HL-60/S4 treated with retinoic acid at 250 ng/mL for 4 days and 3 days (cell line): ENCODE results near the gene TJP2.

Source experiments
- in situ Hi-C: fragments of 300-500 bp; cut with MboI; formaldehyde crosslinking; loops from 2 replicates; pipeline ENCODE4 v1.7.0; 2022; ENCODE audit warnings: low sequenced_read_pairs

TJP2 gene

DNA sequence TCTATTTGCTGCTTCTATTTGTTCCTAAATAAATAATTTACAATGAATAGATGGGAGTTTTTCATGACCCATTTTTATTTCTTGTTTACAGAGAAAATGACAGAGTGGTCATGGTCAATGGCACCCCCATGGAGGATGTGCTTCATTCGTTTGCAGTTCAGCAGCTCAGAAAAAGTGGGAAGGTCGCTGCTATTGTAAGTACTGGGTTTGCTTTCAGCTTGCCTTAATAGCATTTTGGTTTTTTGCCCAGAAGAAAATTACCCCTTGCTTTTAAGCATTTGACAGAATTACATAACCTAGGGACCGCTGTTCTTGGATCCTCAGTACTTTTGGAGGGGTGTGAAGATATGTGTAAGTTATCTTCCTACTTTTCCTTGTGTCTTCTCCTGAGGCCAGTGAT is 44.1 kb downstream of the TJP2 start:
- in situ Hi-C loops: no loop called here

DNA sequence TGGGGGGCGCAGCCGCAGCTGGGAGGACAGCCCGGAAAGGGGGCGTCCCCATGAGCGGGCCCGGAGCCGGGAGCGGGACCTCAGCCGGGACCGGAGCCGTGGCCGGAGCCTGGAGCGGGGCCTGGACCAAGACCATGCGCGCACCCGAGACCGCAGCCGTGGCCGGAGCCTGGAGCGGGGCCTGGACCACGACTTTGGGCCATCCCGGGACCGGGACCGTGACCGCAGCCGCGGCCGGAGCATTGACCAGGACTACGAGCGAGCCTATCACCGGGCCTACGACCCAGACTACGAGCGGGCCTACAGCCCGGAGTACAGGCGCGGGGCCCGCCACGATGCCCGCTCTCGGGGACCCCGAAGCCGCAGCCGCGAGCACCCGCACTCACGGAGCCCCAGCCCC is 47.0 kb downstream of the TJP2 start:
- in situ Hi-C loops: no loop called here

DNA sequence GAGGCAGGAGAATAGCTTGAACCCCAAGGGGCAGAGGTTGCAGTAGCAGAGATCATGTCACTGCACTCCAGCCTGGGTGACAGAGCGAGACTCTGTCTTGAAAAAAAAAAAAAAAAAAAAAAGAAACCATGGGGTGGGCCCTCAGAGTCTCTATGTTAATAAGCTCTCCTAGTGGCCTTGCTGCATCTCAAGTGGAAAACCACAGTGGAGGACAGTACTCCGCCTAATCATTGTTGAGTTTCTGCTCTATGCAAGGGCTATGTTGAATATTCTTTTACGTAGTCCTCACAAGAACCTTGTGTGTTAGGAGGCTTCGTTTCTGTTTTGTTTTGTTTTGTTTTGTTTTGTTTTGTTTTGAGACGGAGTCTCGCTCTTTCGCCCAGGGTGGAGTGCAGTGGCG is 48.9 kb downstream of the TJP2 start:
- in situ Hi-C loops: no loop called here

DNA sequence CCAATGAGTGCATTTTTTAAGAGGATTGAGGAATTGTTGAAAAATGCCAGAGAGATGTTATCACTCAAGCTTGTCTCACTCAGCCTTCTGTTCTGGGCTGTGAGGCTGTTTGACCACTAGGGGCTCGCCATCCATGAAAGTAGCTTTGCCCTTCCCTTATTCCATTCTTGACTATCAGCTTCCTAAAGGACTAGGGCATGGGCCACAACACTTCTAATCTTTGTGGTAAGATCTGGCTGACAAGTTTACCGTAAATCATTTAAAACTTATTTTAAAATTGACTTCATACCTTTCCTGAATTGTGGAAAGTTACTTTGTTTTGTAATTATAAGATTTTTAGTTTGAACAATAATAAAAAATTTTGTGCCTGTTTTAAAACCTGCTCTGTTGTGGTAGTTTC is 49.5 kb downstream of the TJP2 start:
- in situ Hi-C loops: no loop called here

DNA sequence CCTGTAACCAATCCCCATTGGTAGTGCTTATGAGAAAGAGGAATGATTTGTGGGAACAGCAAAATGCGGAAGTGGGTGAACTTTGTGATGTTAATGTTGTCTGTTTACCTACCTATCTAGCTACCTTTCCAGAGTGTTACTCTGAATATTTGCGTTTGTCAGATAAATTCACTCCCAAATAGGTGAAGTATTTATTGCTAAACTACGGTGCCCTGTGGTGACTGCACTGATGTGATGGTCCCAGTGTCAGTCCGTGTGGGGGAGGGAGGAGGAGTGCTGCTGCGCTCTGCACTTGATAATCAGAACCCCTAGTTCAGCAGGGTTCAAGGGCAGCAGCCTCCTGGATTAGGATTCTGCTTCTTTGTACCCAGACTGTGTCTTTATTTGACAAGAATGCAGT is 55.3 kb downstream of the TJP2 start:
- in situ Hi-C loops: no loop called here

DNA sequence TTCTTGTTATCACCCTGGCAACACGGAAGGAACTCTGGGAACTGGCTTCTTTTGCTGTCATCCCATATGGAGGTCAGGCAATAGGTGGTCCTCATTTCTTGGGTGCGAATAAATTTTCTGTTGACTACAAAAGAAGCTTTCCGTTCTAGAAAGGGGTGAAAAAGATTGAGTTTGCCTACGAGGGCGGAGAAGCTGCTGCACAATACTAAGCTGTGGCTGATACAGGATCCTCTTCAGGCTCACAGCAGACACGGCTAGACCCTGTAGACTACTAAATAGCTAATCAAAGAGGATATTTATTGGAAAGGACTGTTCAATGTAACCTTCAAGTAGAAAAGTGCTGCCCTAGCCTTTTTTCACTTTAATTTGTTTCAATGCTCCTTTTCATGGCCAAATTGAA is 58.1 kb downstream of the TJP2 start:
- in situ Hi-C loops: no loop called here

DNA sequence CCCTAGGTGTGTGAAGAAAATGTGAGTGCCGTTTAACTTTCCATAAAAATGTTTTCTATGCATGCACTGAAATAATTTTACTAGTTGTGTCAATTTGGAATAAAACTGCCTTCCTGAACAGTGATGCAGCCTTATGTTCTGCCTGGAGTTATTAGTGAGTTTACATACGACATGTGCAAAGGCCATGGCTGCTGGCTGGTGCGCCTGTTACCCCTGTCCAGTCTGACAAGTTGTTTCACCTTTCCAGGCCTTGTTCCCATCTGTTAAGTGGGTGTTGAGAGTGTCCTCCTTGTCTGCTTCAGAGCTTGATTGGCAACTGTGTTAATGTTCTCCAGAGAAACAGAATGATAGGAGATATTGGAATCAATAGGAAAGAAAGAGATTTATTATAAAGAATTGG is 60.6 kb downstream of the TJP2 start:
- in situ Hi-C loops: no loop called here

DNA sequence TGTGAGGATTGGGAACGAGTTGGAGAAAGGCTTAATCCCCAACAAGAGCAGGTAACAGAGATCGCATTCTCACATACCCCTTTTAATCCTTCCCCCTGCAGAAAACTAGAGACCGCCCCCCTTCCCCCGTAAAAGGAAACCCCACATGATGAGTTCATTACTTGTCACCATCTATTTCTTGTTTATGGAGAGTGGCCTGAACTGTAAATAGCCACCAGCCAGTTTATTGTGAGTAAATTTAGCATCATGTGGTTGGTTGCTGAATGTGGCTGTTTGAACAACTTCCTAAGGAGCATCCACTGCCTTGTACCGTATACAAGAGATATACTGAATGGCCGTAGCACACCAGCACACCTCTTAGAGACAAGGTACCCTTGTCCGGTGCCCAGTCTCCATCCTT is 62.1 kb downstream of the TJP2 start:
- in situ Hi-C loops: no loop called here

DNA sequence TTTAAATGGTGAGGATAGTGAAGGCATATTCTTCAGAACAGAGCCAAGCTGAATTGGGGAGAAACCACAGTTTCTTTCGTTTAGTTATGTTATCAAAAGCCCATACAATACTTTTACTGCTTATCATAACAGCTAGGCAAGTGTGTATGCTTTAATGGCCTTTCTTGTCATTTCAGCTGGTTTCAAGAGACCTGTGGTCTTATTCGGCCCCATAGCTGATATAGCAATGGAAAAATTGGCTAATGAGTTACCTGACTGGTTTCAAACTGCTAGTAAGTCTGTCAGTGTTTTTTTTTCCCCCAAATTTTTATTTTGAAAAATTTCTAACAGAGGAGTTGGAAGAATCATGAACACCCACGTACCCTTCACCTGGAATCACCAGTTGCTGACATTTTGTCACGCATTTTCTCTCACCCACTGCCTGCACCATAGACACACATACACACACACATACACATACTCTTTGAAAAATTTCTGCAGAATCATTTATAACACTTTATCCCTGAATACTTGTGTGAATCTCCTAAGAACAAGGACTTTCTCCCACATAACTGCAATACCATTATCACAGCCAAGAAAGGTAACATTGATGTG is 63.7 kb downstream of the TJP2 start:
- in situ Hi-C loops: no loop called here

DNA sequence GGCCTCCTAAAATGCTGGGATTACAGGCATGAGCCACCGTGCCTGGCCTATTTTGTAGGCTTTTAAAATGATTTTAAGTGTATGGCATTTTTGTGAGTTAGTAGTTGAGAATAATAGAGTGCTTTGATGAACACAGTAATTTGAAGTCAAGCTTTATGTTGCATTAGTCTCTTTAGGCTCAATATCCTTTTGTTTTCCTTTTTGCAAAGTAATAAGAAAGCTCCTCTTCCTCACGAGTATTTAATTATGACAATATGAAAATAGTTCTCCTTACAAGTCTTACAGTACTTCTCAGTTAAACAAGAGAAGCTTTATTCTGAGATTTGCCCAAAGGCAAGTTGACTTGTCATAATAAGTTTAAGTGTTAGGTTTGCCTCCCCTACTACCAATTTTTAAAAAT is 69.0 kb downstream of the TJP2 start:
- in situ Hi-C loops: no loop called here

DNA sequence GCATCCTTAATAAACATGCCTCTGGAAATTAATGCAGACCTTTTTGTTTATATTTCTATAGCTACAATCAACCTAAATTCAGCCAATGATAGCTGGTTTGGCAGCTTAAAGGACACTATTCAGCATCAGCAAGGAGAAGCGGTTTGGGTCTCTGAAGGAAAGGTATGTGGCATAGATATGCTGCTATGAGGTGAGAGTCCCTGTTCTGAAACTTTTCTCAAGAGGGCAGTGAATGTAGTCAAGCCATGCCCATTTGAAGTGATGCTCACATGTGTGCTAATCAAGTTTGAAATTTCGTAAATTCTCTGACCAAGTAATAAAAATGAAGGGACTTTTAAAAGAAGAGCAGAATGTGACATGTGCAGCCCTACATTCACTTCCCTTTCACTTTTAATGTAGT is 72.6 kb downstream of the TJP2 start:
- in situ Hi-C loops: no loop called here

DNA sequence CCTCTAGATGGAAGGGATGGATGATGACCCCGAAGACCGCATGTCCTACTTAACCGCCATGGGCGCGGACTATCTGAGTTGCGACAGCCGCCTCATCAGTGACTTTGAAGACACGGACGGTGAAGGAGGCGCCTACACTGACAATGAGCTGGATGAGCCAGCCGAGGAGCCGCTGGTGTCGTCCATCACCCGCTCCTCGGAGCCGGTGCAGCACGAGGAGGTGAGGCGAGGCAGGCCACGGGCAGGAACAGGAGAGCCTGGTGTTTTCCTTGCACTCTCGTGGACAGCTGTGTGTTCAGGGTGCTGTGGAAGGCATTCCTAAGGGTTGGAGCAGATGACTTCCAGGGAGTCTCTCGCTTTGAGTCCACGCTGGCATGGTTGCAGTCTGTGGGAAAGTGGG is 73.9 kb downstream of the TJP2 start:
- in situ Hi-C loops: no loop called here

DNA sequence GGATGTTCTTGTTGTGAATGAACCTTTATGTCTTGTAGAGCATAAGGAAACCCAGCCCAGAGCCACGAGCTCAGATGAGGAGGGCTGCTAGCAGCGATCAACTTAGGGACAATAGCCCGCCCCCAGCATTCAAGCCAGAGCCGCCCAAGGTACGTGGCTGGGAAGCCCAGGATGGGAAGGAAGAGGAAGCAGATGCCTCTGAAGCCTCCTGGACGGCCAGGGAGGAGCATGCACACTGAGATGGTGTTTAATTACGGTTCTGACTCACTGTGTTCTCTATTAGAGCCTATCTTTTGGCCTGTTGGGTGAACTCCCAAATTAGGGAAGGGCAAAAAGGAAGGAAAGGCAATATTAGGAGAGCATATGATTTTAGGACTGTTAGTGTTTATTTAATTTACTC is 75.3 kb downstream of the TJP2 start:
- in situ Hi-C loops: no loop called here

DNA sequence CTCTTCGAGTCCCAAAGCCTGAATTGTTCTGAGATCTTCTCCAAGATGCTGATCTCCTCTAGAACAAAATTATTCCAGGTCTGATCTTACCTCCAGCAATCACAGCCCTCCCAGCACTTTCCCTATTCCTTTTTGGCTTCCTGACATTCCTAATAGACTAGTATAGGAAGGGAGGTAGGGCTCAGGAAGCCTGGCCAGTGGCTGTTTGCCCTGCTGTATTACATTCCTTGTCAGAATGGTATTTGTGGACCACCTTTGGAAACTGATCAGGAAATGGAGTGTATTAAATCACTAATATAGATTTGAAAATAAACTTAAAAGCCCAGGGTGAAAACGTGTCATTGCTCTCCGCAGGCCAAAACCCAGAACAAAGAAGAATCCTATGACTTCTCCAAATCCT is 76.6 kb downstream of the TJP2 start:
- in situ Hi-C loops: no loop called here

DNA sequence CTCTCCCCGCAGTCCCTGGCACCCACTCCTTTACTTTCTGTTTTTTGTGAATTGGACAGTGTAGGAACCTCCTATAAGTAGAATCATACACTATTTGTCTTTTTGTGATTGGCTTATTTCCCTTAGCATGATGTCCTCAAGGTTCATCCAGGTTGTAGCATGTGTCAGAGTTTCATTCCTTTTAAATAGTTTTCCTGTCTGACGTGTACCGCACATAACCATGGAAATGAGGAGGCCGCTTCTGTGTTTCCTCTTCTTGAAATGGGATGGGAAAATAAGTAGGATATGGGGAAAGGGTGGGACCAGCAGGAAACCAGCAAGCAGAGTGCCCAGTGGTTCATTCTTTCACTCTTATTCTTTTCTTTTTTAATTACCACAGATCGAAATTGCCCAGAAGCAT is 78.4 kb downstream of the TJP2 start:
- in situ Hi-C loops: no loop called here

DNA sequence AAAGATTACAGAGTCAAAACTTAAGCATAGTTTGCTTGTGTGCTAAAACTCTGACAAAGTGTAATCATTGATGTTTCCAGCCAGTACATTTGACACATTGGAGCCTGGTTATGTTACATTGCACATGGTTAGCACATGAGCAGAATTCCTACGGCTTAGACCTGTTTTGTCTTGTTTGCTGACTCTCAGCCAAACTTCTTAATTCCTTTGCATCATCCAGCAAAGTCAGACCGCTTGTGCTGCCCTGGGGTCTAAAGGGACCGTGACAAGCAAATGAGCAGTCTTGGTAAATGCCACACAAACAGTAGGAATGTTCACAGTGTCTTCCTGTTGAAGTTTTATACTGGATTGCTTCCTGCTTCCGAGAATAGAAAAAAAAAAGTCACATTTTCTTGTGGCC is 79.0 kb downstream of the TJP2 start:
- in situ Hi-C loops: no loop called here

DNA sequence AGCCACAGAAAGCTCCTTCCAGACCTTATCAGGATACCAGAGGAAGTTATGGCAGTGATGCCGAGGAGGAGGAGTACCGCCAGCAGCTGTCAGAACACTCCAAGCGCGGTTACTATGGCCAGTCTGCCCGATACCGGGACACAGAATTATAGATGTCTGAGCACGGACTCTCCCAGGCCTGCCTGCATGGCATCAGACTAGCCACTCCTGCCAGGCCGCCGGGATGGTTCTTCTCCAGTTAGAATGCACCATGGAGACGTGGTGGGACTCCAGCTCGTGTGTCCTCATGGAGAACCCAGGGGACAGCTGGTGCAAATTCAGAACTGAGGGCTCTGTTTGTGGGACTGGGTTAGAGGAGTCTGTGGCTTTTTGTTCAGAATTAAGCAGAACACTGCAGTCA is 80.1 kb downstream of the TJP2 start:
- in situ Hi-C loops: no loop called here

DNA sequence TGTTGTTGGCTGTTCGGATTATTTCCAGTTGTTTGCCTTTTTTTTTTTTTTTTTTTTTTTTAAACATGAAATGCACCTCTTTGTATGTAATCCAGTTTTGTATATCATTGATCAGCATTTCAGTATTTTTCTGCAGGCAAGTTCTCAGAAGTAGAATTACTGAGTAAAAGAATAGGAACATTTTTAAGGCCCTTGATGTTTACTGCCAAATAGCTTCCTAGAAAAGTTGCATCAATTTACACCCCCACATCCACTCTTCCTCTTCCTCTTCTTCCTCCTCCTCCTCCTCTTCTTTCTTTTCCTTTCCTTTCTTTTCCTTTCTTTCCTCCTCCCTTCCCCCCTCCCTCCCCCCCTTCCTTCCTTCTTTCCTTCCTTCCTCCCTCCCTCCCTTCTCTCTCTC is 81.5 kb downstream of the TJP2 start:
- in situ Hi-C loops: no loop called here

DNA sequence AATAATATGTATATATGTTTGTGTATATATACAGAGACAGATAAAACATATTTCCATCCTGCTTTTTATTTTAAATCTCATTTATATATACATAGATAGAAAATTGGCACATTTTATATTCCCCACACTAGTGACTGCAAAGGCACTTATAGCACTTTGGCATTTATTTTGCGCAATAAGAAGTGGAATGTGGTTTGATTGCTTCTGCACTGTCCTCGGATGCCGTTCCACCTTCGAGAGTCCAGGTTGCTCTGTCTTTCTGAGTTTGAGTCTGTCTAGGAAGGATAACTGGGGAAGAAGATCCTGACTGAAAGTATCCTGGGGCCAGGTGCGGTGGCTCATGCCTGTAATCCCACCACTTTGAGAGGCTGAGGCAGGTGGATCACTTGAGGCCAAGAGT is 84.5 kb downstream of the TJP2 start:
- in situ Hi-C loops: no loop called here

DNA sequence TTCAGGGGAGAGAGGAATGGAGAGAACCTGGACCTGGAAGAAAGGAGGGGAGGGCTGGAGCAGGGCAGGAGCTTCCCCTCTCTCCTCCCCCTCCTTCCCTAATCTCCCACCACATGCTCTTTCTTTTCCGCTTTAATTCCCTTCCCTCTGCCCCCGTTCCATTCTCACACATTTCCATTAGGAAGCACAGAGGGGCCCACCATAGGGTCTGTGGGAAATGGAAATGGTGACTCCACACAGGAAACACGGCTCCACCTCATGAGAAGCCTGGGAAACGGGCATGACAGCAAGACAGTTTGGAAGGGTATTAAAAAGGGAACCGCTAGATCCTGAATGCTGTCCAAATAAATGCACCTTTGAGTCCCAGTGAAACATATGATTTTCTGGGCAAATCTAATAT is 86.1 kb downstream of the TJP2 start:
- in situ Hi-C loops: no loop called here

DNA sequence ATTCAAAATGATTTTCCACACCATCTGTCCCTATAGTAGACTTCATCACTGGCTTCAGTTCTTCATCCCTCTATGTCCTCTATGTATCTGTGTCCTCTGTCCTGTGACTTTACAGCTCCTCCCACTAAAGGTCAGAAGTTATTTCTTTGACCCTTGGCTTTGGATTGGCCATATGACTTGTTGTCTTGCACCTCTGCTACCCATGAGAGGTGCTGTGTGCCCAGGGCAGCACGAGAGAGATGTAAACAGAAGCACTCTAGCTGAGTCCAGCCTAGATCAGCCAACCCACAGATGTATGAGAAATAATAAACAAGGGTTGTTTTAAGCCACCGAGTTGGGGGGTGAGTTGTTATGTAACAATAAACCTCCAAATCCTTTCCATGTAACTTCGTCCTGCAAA is 87.6 kb downstream of the TJP2 start:
- in situ Hi-C loops: no loop called here

DNA sequence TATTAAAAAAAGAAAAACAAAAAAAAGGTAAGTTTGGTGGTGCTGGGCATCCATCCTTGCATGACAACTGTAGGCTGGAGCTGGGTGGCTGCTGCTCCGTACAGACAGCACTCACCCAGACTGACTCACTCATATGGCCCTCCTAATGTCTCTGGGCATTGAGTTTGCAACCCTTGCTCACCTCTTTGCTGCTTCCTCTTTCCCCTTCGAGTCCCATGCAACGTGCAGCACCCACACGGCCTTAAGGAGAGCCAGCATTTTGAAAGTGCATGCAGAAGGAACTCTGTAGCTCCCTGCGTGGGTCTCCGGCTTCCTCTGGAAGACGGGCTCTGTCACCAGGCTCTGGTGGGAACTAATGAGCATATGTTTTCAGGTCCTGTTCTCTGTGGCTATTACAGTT is 90.4 kb downstream of the TJP2 start:
- in situ Hi-C loops: no loop called here

DNA sequence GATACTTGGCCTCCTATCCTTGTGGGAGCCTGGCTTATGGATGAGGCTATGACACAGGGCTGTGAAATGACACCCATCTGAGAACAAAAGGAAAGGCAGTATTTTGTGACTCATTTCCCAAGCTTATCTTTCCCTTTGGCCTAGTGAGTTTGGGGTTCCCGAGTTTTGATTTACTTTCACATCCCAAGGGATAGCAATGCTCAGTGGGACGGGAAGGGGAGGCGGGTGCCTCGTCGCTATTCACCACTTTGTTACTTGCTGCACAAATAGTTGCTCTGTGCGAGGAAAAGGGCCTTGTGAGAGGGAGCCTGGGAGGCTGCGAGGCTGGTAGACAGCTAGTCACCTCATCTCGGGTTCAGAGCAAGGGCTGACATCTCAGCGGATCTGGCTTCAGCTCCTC is 91.8 kb downstream of the TJP2 start:
- in situ Hi-C loops: no loop called here

DNA sequence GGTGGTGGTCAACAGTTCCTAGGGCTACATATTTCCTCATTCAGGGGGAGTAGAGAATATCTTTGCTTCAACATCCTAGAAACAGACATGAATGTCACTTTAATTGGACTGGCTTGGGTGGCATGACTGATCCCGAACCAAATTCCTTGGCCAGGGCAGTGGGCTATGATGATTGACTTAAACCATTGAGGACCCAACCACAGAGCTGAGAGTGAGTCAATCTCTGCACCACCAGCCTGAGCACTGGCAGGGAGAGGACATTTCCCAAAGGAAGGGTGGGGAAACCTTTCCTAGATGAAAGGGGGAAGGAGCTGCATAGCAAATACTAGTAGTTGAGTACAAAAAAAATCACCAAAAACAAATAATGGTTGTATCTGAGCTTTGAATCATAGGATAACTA is 98.1 kb downstream of the TJP2 start:
- in situ Hi-C loops: no loop called here
